Stimulated activated CD4-positive, alpha-beta T cell treated with anti-CD3 and anti-CD28 coated beads, Interleukin-12 subunit alpha, Interleukin-12 subunit beta, amount 100 ng/mL, for 24 hours (primary cell): ENCODE data around the gene GFER.

Experiments used
- DNase-seq, 2 experiments: peaks; one replicate each; pipeline ENCODE4 v3.0.0-alpha.2; 2020; ENCODE audit warnings: low read depth in 2 of 2

GFER gene

DNA sequence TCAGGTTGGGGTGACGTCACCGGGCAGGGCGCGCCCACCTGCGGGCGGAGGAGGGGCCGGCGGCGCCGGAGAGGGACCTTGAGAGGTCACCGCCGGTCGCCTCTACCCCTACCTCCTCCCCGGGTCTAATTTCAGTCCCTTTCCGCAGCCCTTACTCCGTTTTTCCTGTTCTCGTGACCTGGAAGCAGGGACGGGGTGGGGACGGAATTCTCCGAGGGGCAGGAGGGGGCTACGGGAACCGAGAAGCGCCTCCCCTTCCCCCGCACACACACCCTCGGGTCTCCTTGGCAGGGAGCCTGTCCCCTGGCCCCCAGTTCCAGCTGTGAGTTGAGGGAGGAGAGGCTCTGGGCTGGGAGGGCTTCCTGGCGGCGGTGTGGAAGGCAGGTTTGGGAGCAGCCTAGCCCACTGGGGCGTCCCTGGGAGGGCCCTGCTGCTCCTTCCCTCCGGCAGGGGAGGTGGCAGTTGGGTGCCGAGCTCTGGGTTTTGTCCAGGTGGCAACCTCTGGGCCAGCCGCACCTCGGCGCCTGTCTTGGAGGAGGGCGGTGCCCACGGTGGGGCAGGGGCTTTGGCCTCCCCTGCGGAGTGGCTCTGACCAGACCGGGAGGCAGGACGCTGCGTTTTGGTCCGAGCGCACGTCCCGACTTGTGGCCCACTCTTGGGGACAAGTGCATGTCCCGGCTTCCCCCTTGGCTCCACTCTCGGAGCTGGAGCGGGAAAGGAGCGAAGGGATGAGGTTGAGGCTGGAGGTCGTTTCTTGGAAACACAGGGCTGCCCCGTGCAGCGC lies 6.5 kb downstream of the GFER start:
- DNase-seq, result no peak

DNA sequence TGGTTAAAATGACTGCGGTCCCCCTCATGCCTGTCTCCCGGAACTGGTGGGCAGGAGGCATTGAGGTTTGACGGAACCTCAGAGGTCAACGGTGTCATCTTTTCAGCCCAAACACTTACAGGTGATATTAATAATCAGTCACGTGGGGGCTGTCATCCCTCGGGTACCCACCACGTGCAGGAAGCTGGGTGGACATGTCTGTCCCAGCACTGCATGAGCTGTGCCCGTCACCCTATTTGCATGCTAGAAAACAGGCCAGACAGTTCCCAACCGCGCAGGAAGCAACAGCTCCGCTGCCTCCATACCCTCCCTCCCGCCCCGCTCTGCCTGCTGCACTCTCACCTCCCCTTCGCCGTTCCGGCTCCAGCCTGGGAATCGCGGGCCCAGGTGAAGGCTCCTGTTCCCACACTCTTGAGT lies 7.2 kb downstream of the GFER start:
- DNase-seq, result no peak

DNA sequence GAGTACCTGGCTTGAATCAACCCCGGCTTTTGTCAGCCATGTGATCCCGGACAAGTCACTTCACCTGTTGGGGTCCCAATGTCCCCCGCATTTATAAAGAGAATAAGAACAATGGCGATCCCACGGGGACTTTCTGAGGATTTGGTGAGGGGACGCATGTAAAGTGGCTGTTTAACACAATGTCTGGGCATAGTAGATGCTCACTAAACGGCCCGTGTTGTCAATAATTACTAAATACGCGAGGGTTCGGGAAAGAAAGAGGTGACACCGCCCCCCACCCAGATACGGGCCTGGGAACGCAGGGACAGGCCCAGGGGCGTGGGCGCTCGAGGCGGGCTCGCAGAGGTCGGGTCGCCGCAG lies 7.6 kb downstream of the GFER start:
- no peak for DNase-seq

DNA sequence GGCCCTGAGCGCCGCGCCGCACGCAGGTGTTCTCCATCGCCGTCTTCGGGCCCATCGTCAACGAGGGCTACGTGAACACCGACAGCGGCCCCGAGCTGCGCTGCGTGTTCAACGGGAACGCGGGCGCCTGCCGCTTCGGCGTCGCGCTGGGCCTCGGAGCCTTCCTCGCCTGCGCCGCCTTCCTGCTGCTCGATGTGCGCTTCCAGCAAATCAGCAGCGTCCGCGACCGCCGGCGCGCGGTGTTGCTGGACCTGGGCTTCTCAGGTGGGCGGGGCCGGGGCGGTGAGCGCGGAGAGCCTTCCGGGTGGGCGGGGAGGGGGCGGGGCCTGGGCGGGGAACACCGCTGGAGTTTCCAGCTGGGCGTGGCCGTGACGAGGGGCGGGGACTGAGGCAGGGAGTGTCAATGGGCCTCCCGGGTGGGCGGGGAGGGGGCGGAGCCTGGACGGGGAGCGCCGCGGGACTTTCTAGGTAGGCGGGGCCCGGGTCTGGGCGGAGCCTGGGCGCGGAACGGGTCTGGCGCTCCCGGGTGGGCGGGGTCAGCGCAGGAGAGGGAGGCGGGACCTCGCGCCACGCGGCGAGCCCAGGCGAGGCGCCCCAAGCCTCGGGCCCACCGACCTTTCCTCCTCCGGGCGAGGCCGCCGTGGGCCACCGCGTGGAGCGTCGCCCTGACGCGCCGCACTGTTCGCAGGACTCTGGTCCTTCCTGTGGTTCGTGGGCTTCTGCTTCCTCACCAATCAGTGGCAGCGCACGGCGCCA lies 8.1 kb downstream of the GFER start:
- DNase-seq, result peak; percentile 93 to 97

DNA sequence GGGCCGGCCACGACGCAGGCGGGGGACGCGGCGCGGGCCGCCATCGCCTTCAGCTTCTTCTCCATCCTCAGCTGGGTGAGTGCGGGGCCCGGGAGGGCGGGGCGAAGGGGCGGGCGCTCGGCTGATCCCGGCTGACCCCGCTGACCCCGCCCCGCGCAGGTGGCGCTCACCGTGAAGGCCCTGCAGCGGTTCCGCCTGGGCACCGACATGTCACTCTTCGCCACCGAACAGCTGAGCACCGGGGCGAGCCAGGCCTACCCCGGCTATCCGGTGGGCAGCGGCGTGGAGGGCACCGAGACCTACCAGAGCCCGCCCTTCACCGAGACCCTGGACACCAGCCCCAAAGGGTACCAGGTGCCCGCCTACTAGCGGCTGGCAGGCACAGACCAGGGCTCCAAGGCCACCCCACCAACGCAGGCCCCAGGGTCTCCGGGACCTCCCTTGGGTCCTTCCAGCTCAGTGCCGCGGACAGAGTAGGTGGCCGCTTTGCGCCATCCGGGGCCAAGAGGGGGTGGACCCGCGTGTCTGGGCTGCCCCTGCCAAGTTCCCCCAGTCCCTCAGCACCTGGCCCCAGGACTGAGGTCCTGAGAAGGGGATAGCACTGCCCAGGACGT lies 8.8 kb downstream of the GFER start:
- no peak for DNase-seq

DNA sequence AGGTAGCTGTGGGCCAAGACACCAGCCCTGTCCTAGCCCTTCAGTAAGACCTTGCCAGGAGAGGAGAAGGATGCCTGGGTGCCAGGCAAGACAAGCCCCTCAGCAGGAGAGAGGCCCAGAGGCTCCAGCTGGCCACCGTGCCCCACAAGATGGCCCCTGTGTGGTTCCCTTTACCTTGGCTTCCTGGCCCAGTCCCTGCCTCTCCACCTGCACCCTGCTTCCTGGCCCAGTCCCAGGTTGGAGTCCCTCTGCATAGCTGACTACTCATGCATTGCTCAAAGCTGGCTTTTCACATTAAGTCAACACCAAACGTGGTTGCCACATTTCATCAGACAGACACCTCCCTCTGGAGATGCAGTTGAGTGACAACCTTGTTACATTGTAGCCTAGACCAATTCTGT lies 9.7 kb downstream of the GFER start:
- no peak for DNase-seq

DNA sequence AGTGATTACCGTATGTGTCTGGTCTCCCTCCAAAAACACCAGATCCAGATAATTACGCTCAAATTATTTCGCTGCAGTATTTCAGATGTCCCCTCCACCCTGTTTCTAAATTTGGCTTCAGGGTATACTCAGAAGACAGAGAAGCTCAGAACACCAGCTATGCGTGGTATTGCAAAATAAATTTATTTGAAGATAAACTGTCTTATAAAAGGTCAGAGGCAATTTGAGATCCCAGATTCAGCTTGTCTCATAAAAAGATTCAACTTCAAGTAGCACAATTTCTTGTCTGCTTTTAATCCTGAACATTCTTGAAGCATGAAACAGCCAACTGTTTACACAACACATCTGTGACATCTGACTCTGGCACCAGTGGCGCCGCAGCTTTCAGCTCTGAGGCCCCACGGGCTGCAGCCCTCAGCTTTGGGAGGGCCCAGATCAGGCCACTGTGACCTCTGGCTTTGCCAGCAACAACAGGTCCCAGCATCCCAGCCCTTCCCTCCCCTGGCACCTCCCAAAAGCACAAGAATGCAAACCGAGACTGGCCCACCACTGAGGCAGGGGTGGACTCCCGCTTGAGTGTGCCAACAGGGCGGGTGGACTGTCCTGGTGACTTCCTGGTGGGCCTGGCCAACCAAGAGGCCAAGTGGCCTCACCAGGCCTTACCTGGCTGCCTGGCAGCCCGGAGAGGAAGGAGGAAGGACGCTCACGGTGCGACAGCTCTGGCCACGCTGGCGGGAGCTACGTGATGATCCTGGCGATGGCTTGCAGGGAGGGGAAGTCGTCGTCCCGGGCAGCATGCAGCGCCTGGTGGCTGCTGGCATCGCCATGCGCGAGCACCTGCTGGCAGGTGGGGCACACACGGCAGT lies 13.7 kb downstream of the GFER start:
- no peak for DNase-seq

DNA sequence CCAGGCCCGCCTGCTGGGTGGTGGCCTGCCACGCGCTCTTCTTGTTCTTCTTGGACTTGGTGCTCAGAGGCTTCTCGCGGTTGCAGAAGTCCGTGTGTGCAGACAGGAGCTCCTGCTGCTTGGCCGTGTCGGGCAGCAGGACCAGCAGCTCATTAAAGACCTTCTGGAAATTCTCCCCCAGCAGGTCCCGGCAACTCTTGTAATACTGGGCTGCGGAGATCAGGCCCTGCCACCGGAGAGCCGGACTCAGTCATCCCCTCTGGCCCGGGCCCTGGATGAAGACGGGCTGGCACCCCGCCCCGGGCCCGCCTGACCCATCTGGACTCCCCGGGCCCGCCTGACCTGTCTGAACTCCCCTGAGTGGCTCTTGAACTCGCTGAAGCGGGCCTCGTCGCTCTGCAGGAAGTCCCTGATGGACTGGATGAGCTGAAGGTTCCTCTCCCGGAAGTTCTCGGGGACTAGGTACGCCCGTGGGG lies 14.4 kb downstream of the GFER start:
- no peak for DNase-seq

DNA sequence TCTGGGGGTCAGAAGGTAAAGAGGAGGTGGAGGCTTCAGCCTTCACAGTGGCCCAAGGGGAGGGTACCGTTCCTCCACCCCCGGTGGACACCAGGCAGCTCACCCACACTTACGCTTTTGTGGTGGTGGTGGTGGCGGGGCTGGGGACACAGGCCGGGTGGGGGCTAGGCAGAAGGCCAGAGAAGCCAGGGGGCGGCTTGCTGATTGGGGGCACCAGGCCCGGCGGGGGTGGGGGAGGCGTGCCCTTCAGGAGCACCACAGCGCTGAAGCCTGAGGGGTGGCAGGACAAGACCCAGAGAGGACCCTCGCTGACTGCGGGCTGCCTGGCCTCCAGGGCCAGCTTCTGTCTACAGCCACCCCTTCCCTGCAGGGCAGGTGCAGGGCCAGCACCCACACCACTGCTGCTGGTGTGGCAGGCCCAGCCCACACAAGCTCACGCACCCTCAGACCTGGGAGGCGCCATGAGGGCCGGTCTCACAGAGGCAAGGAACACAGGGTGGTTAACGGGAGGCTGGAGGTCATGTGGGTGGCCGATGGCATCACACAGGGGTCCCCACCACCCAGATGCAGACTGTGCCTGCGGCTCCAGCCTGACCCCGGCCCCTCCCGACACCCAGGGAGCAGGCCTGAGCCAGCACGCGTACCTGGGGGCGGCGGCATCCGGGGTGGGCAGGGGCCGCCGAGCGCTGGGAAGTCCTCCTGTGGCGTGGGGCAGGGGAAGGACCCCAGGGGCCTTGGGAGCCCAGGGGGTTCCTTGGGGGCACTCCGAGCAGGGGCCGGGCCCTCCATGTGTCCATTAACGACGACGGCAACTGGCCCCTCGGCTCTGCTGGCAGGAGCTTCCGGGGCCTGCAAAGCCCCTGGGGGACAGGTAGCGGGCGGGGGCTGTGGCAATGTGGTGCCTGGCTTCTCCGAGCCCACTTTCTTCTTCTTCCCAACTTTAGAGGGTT lies 15.1 kb downstream of the GFER start:
- DNase-seq, result no peak

DNA sequence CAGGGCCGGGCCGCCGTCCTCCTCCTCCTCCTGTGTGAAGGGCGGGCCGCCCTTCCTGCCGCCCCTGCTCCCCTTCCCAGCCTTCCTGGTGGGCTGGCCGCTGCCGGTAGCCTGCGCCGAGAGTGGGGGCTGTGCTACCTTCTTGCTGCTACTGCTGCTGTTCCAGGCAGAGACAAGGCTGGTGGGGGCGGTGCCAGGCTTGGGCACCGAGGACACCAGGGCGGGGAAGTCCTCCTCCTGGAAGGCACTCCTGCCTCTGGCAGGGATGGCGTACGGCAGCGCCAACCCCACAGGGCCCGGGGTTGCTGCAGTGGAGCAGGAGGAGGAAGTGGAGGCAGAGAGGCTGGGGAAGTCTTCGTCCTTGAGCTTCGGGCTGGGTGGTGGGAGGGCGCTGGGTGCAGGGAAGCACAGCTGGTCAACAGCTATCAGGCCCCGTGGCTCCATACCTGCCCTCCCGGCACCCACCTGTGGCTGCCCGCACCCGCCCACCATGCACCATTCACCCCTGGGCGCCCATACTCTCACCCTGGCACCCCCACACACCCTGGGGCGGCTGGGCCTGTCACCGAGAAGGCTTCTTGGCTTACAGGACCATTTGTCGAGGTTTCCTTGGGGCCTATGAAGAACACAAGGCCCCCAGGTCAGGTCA lies 16.0 kb downstream of the GFER start:
- no peak for DNase-seq

DNA sequence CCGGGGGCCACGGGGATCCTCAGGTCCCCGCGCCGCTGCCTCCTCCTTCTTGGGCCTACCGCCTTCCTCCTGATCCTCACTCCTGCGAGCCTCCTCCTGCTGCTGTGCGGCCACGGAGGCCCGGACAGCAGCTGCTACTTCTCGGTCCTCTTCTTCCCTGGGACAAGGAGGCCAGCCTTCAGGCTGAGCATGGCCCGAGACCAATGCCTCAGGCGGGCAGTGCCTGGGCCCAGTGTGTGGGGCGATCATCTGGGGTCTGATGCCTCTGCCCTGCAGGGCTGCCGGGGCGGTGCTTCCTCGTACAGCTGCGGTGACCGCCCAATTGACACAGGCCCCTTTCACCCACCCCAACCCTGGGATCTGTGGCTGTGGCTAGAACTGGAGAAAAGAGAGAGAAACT lies 17.0 kb downstream of the GFER start:
- no peak for DNase-seq

DNA sequence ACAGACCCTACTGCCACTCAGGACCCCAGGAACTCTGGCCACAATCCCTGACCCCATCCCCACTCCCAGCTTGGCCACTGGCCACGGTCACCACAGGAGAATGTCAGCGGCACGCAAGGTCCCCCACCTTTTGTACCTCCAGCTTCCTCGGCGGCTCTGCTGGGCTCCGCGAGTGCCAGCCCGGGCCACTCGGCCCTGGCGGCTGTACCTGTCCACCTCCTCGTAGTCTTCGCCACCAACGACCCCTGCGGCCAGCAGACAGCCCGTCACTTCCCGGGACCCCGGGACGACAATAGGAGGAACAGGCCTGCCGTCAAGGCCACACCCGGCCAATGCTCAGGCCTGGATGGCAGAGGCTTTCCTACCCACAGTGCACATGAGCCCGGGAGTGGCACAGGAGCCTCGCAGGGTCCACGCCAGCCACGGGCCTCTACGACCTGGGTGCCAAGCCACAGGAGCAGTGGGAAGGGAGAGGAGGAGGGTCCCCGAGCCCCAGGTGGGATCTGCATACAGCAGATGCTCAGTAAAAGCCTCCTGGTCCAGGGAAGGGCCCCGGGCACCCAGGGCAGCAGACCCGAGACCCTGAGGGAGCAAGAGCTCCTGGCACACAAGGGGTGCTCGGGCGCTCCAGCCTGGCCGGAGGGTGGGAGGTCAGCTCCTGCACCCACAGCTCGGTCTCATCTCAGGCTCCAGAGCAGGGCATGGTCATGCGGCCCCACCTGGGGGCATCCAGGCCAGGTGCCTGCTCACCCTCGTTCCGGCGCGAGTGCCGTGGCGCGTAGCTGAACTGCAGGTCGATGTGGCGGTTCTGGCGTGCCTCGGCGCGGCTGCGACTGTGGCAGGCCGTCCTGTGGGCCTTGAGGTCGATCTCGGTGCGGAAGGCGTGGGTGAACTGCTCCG lies 17.7 kb downstream of the GFER start:
- DNase-seq, result no peak

DNA sequence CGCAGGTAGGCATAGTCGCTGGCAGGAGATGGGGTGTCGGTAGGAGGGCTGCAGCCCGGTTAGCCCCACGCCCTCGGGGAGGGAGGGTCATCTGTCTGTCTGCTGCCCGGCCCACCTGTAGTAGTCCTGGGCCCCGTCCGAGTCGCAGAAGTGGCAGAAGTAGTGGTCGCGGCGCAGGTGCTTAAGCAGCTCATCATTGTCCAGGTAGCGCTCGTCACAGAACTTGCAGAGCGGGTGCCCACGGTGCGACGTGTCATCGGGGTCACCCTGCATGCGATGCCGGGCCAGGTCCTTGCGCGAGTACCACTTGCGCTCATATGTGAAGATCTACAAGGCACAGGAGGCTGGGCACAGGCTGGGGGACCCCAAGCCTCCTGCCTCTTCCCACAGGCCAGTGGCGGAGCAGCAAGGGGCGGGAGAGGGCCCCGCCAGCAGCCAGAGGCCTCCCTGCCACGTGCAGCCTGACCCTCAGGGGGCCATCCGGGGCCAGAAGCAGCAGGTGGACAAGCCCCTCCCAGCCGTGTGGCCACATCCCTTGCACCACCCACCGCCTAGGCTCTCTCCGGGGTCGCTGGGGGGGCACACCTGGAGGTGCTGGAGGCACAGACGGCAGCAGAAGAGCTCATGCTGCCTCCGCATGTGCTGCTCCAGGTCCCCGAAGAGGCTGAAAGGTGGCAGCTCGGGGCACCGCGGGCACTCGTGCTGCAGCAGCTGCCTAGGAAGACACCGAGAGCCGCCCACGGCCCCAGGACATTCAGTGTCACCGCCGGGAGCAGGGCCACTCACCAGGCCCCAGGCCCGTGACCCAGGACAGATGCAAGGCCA lies 18.6 kb downstream of the GFER start:
- no peak for DNase-seq

DNA sequence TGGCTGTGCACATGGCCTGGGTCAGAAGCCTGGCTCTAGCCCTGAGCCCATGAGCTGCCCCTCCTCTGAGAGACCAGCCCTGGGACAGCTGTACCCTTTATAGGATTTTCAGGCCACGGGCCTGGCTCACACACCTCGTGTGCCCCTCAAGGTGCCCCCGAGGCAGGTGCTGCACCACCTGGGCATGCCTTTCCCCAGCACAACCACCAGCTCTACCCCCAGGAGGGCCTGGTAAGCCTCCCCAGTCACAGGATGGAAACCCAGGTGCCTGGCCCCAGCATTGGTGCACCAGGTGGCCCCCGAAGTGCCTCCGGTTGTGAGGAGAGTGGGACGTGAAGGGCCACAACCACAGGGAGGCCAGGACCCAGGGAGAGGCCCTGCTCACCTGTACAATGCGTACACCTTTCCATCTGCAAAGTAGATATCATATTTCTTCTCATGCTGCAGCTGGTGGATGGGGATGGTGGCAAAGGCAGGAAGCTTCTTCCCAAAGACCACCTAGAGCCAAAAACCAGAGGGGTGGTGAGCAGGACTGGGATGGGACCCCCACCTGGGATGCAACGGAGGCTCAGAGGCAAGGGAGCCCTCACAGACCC lies 19.3 kb downstream of the GFER start:
- no peak for DNase-seq

DNA sequence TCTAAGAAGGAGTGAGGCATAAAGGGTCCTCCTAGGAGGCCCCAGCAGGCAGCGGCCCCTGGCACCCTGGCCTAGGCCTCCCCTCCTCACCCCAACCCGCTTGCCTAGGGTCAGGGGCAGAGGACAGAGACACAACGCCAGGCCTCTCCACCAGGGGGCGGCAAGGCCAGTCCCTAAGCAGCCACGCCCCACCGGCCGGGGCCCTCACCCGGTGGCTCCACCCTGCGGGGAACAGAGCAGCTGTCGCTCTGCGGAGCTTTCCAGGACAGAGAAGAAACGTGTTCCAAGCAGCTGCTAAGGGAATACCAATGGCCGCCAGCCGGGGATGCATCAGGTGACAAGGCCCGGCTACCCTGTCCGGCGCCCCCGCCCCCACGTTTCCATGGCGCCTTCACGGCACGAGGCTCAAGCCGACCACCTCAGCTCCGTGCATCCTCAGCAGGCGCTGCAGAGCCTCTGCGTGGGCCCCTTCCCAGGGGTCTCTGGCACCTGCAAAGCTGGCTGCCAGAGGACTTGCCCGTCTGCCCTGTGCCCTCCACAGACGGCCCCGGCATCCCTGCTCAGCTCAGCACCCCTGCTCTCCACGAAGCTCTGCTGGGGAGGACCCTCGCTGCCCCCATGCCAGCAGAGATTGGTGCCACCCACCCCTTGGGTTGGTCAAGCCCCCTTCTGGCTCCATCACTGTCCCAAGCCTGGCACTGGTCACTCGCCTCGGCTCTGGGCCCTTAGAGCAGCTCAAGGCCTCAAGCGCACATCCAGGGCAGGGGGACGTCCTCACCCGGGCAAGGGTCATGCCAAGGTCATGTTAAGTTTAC lies 20.0 kb downstream of the GFER start:
- DNase-seq, result peak; percentile 66 to 91

DNA sequence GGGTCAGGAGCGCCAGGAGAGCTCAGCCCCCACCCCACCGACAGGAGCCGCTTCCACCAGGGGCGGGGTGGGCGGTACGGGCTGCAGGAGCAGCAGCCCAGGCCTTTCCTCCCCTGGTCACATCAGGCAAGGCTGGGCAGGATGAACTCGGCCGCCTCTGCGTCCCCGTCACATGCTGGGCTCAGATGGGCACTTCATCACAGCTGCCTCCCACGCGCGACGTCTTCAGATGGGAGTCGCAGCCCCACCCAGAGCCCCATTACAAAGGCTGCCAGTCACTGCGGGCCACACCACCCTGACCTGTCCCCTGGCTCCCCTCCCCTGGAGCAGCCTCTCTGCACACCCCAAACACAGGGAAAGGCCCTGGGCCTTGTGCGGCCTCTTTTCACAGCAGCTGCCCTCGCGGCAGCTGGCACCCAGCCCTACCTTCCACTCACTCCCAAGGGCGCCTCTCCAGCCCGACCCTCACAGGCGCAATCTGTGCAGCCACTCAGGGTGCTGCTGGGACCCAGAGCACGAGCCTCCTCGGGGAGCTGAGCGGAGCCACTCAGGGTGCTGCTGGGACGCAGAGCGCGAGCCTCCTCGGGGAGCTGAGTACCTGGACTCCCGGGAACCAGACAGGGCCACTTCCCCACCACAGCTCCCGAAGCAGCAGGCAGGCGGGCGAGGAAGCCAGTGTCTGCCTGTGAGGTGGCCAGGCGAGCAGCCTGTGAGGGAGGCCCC lies 21.0 kb downstream of the GFER start:
- no peak for DNase-seq
